ENCODE measurements around the gene ATAD5.
"Not testable (repeated sequence)": the region's sequence is repeated elsewhere in the genome, so short reads cannot be mapped to it uniquely, and the experiment has no call there.

Gene ATAD5

GRCh38 chr17:30824002-30824355 is 7.8 kb upstream of the ATAD5 start:
- no peak for DNase-seq (ENCODE audit: low read depth, low spot score)

- DNase-seq (ENCODE audit: low read depth, low spot score), result peak; percentile 60
Observed at GRCh38 chr17:30824356-30825145, 7.2 kb upstream of the ATAD5 start, which contains the start of gene CRLF3. CRLF3 (minus strand) TSS chr17:30824692; CDS start chr17:30824651, 41 bp downstream.

DNA sequence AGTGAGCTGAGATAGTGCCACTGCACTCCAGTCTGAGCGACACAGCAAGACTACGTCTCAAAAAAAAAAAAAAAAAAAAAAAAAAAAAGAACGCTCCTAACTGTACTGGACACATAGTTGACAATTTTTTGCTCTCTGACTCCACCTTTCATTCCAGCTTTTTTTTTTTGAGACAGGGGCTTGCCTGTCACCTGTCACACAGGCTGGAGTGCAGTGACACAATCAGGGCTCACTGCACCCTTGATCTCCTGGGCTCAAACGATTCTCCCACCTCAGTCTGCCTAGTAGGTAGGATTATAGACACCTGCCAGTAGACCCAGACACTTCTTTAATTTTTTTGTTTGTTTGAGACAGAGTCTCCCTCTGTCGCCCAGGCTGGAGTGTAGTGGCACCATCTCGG is 4.7 kb upstream of the ATAD5 start:
- DNase-seq (ENCODE audit: low read depth, low spot score), result no peak

GRCh38 chr17:30829022-30829421 is 2.7 kb upstream of the ATAD5 start:
- no peak for DNase-seq (ENCODE audit: low read depth, low spot score)

DNA sequence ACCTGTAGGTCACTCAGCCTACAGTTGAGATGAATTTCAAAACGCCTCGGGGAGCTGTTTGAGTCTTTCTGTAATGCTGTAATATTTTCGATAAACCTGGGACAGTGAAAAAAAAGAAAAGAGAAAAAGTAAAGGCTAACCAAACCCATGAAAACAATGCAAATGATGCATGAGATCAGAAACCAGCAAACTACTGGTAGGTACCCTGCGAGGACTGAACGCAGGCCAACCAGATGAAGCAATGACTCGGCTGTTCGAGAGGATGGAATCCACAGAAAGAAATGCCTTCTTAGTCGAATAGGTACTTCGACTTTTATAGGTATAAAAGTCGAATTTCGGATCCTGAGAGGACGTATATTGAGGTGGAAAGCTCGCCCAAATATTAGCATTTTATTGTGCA is 509 bp upstream of the ATAD5 start:
- DNase-seq (ENCODE audit: low read depth, low spot score), result no peak

DNA sequence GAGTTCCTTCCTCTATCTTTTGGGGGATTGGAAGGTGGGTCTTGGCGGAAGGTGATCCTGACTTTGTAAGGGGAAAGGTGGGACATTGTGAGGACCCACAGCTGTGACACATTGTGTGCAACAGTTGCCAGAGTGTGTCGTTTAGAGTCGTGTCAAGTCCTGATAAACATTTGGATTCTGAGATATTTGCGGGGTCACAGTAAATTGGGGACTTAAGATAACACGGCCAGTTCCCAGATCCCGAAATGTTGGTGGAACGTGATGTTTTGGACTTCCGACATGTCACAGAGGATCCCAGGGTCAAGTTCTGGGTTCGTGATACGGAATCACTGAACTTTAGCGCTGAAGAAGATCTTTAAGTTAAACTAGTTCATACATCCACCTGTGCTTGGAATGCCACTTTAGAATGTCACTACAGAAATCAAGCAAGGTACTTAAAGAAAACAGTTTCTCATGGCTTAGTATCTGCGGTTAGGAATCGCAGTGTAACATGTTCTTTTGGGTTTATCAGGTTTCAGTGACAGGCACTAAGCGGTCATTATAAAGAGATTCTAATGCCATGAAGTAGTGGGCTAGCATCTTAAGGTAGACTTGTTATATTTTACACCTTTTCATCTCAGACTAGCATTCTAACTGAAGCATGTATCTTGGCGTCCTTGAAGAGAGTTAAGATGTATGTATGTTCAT is 815 bp downstream of the ATAD5 start:
- DNase-seq (ENCODE audit: low read depth, low spot score), result no peak

GRCh38 chr17:30838202-30838807 is 6.5 kb downstream of the ATAD5 start:
- no peak for DNase-seq (ENCODE audit: low read depth, low spot score)

DNA sequence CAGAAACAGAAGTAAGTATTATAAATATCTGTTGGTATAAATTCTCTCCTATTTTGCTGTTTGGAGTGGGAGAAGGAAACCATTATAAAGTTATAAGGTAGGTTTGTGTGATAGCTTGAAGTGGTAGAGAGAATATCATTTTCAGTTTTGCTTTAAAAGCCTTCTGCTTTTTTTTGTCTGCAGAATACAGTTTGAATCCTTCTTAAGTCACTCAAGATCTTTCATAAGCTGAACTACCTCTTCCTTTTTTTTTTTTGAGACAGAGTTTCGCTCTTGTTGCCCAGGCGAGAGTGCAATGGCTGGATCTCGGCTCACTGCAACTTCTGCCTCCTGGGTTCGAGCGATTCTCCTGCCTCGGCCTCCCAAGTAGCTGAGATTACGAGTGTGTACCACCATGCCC is 9.0 kb downstream of the ATAD5 start:
- DNase-seq (ENCODE audit: low read depth, low spot score), result no peak

DNA sequence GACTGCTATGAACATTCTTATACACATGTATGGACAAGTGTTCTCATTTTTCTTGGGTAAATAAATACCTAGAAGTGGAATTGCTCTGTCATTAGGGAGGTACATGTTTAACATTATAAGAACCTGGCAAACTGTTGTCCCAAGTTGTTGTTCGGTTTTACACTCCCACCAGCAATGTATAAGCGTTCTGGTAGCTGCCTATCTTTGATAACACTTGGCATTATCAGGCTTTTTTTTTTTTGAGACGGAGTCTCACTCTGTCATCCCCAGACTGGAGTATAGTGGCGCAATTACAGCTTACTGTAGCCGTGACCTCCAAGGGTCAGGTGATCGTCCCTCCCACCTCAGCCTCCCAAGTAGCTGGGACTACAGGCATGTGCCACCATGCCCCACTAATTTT is 16.3 kb downstream of the ATAD5 start:
- no peak for DNase-seq (ENCODE audit: low read depth, low spot score)

- no peak for DNase-seq (ENCODE audit: low read depth, low spot score)
Observed at GRCh38 chr17:30854146-30854545, 22.4 kb downstream of the ATAD5 start.

DNA sequence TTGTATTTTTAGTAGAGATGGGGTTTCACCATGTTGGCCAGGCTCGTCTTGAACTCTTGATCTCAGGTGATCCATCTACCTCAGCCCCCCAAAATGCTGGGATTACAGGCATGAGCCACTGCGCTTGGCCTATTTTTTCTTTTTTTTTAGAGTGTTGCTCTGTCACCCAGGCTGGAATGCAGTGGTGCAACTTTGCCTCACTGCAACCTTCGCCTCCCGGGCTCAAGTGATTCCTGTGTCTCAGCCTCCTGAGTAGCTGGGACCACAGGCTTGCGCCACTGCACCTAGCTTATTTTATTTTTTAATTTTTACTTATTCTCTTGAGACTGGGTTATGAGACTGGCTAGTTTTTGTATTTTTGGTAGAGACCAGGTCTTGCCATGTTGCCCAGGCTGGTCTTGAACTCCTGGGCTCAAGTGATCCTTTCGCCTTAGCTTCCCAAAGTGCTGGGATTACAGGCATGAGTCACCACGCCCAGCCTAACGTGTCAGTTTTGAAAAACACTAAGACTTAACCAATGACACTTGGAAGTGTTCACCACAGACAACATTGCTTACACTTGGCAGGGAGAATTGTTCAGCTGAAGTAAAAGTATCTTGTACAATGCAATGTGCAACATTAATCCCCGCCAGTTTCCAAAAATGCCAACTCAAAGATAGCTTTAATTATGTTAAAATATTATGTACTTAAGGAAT is 26.9 kb downstream of the ATAD5 start:
- no peak for DNase-seq (ENCODE audit: low read depth, low spot score)

- no peak for DNase-seq (ENCODE audit: low read depth, low spot score)
Observed at GRCh38 chr17:30864636-30865035, 32.9 kb downstream of the ATAD5 start.

- no peak for DNase-seq (ENCODE audit: low read depth, low spot score)
Observed at GRCh38 chr17:30869005-30869404, 37.2 kb downstream of the ATAD5 start.

DNA sequence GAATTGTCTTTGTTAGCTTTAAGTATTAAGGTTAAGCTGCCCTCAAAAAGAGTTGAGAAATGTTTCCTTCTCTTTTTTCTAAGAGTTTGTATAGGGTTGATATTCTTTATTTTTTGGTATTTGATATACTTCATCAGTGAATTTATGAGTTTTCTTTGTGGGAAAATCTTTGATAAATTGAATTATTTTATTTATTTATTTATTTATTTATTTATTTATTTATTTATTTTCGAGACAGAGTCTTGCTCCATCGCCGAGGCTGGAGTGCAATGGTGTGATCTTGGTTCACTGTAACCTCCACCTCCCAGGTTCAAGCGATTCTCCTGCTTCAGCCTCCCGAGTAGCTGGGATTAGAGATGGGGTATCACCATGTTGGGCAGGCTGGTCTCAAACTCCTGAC is 54.4 kb downstream of the ATAD5 start:
- DNase-seq (ENCODE audit: low read depth, low spot score), result no peak

DNA sequence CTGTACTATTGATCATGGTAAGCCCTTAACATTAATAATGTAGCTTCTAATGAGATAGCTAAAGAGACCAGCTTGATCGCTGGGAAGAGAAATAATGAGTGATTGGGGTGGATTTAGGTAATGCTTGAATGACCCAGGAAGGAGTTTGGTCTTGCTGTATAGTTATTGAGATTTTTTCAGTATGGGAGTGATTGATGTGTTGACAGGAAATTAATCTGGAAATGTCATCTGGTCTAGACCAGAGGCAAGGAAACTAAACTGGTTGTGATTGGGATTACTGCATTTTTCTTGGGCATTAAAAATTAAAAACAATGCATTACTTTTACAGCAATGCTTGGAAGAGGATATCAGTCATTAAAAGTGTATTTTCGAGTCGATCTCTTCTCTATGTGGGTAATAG is 62.5 kb downstream of the ATAD5 start:
- DNase-seq (ENCODE audit: low read depth, low spot score), result no peak

GRCh38 chr17:30897311-30897710 is 65.5 kb downstream of the ATAD5 start:
- DNase-seq (ENCODE audit: low read depth, low spot score), result no peak

DNA sequence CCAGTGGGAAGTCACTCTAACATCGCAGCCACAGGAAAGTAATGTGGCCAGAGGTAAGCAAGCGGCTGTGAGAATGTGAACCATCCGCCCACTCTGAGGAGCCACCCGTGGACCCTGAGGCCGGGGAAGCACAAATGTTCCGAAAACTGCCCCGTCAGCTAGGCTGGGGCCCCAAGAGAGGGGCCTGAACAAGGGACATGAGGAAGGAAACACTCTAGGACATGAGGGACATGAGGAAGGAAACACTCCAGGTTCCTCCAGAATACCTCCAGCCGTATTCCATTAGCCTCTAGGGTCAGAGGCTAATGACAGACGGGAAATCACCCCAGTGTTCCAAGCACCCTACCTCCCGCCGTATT is 74.0 kb downstream of the ATAD5 start:
- DNase-seq (ENCODE audit: low read depth, low spot score), result no peak

GRCh38 chr17:30906101-30906911 is 74.5 kb downstream of the ATAD5 start, which contains the start of gene TEFM:
TEFM (minus strand) TSS chr17:30906238; CDS start chr17:30906198, 40 bp downstream.
- DNase-seq (ENCODE audit: low read depth, low spot score), result peak; percentile 75

DNA sequence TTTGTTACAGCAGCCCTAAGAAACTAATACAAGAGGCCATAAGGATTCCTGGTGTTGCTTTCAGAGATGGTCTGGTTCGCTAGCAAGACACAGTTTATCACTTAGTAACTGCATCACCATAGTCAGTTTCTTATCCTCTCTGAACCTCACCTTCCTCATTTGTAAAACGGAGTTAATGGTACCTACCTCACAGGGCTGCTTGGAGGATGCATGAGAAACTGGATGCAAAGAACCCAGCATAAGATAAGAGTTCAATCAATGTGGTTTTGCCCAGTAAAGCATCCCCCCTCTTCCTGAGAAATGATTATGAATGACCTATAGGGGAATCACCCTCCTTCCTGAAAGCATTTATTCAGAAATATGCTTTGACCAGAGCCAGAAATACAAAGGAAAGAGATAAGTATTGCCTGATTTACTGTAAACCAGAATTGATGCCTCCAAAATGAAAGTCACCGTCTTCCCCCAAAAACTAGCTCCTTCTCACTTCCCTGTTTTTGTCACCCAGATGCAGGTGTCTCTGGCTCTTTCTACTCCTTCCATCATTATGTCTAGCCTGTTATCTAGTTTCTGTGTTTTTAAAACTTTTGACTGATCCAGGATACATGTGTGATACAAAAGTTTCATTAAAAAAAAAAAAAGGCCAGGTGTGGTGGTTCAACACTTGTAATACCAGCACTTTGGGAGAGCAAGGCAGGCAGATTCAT is 77.1 kb downstream of the ATAD5 start:
- no peak for DNase-seq (ENCODE audit: low read depth, low spot score)

DNA sequence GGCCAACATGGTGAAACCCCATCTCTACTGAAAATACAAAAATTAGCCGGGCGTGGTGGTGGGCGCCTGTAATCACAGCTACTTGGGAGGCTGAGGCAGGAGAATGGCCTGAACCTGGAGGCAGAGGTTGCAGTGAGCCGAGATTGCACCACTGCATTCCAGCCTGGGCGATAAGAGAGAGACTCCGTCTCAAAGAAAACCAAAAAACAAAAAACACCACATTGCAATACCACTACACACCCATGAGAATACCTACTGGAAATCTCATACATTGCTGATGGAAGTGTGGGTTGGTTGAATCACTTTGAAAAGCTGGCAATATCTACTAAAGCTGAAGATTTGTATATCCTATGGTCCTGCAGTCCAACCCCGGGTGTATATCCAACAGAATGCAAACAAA is 78.4 kb downstream of the ATAD5 start:
- DNase-seq (ENCODE audit: low read depth, low spot score), result not testable (repeated sequence)

DNA sequence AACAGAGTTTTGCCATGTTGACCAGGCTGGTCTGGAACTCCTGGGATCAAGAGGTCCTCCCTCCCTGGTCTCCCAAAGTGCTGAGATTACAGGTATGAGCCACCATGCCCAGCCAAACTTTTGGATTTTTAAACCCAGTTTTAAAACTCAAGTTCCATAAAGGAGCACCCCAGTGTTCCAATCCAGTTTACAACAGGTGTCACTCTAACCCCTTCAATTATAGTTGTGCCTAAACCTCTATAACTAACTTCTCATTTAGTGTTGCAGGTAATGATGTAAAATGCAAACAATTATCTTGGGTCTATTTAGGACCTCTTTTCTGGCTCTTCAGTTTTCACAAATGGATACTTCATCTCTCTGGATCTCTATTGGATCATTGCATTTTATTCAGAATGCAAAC is 82.2 kb downstream of the ATAD5 start:
- DNase-seq (ENCODE audit: low read depth, low spot score), result no peak
